Dendritic cell treated with granulocyte-macrophage colony-stimulating factor and Interleukin-4, amounts not matched to agents 40 ng/mL and 50 ng/mL, for 4 days (primary cell): ENCODE results near the gene MEG3.

Experiments
- H3K27ac Mint-ChIP-seq: one replicate; pipeline ENCODE4 v1.8.0; 2022; ENCODE audit warnings: mild to moderate bottlenecking, mixed read lengths
- H3K27me3 Mint-ChIP-seq: one replicate; pipeline ENCODE4 v1.8.0; 2022; ENCODE audit warnings: mild to moderate bottlenecking, mixed read lengths
- H3K36me3 Mint-ChIP-seq: one replicate; pipeline ENCODE4 v1.8.0; 2022; ENCODE audit warnings: low read depth, mixed read lengths
- H3K4me1 Mint-ChIP-seq: one replicate; pipeline ENCODE4 v1.8.0; 2022; ENCODE audit warnings: low read depth, mixed read lengths
- H3K4me3 Mint-ChIP-seq: one replicate; pipeline ENCODE4 v1.8.0; 2022; ENCODE audit warnings: mild to moderate bottlenecking, moderate library complexity, mixed read lengths
- H3K9me3 Mint-ChIP-seq: one replicate; pipeline ENCODE4 v1.8.0; 2022; ENCODE audit warnings: mixed read lengths
- intact Hi-C: fragments of 100-400 bp; cut with micrococcal nuclease; formaldehyde crosslinking; loops from one replicate; pipeline ENCODE4 v1.15.0; 2022

The MEG3 gene

GRCh38 chr14:100882991-100883788, 57.3 kb downstream of the MEG3 start:
- H3K36me3 Mint-ChIP-seq, result no peaks in the 10 kb centered on the region
- H3K4me1 Mint-ChIP-seq, result no peaks in the 10 kb centered on the region
- intact Hi-C loops, result no loop called here
- H3K27me3 Mint-ChIP-seq, result peaks cover 4% of the 10 kb centered on the region
- H3K9me3 Mint-ChIP-seq, result peaks cover 13% of the 10 kb centered on the region
- H3K4me3 Mint-ChIP-seq, result no peak overlapping the region
- H3K27ac Mint-ChIP-seq, result no peak overlapping the region

- no peak overlapping the region for H3K27ac Mint-ChIP-seq
- no peak overlapping the region for H3K4me3 Mint-ChIP-seq
- intact Hi-C loops, result no loop called here
- H3K27me3 Mint-ChIP-seq, result peaks cover 4% of the 10 kb centered on the region
- no peaks in the 10 kb centered on the region for H3K4me1 Mint-ChIP-seq
- H3K9me3 Mint-ChIP-seq, result peaks cover 13% of the 10 kb centered on the region
- no peaks in the 10 kb centered on the region for H3K36me3 Mint-ChIP-seq
These were observed 57.8 kb downstream of the MEG3 start for GRCh38 chr14:100883789-100884101.

GRCh38 chr14:100884456-100884855, 58.5 kb downstream of the MEG3 start:
- no peak overlapping the region for H3K27ac Mint-ChIP-seq
- intact Hi-C loops, result no loop called here
- H3K4me1 Mint-ChIP-seq, result no peaks in the 10 kb centered on the region

GRCh38 chr14:100885196-100885595, 59.3 kb downstream of the MEG3 start:
- intact Hi-C loops, result no loop called here
- Mint-ChIP-seq H3K9me3 (peaks cover 13% of the 10 kb centered on the region), H3K4me1 (no peaks in the 10 kb centered on the region), H3K27ac (no peak overlapping the region), H3K36me3 (no peaks in the 10 kb centered on the region), H3K27me3 (peaks cover 4% of the 10 kb centered on the region), H3K4me3 (no peak overlapping the region)

More at GRCh38 chr14:100884456-100884855, 58.5 kb downstream of the MEG3 start:
- H3K9me3 Mint-ChIP-seq, result peaks cover 13% of the 10 kb centered on the region
- no peak overlapping the region for H3K4me3 Mint-ChIP-seq
- H3K36me3 Mint-ChIP-seq, result no peaks in the 10 kb centered on the region
- H3K27me3 Mint-ChIP-seq, result peaks cover 4% of the 10 kb centered on the region

GRCh38 chr14:100885617-100886016, 59.7 kb downstream of the MEG3 start:
- Mint-ChIP-seq H3K9me3 (peaks cover 13% of the 10 kb centered on the region), H3K27me3 (peaks cover 4% of the 10 kb centered on the region), H3K36me3 (no peaks in the 10 kb centered on the region), H3K27ac (no peak overlapping the region), H3K4me3 (no peak overlapping the region), H3K4me1 (no peaks in the 10 kb centered on the region)
- intact Hi-C loops, result no loop called here

- no peaks in the 10 kb centered on the region for H3K36me3 Mint-ChIP-seq
- intact Hi-C loops, result no loop called here
- H3K27ac Mint-ChIP-seq, result no peak overlapping the region
- H3K4me3 Mint-ChIP-seq, result no peak overlapping the region
- H3K4me1 Mint-ChIP-seq, result no peaks in the 10 kb centered on the region
- H3K27me3 Mint-ChIP-seq, result peaks cover 4% of the 10 kb centered on the region
- no peaks in the 10 kb centered on the region for H3K9me3 Mint-ChIP-seq
These were observed 61.9 kb downstream of the MEG3 start for GRCh38 chr14:100887728-100888335.

- intact Hi-C loops, result no loop called here
- Mint-ChIP-seq H3K4me3 (no peak overlapping the region), H3K36me3 (no peaks in the 10 kb centered on the region), H3K27me3 (peaks cover 4% of the 10 kb centered on the region), H3K27ac (no peak overlapping the region), H3K4me1 (no peaks in the 10 kb centered on the region), H3K9me3 (no peaks in the 10 kb centered on the region)
These were observed 62.9 kb downstream of the MEG3 start for GRCh38 chr14:100888789-100889315.

- Mint-ChIP-seq H3K4me3 (no peak overlapping the region), H3K9me3 (no peaks in the 10 kb centered on the region), H3K27me3 (peaks cover 4% of the 10 kb centered on the region), H3K4me1 (no peaks in the 10 kb centered on the region), H3K27ac (no peak overlapping the region), H3K36me3 (no peaks in the 10 kb centered on the region)
- intact Hi-C loops, result no loop called here
These were observed 63.7 kb downstream of the MEG3 start for GRCh38 chr14:100889641-100890040.

GRCh38 chr14:100890061-100890850, 64.3 kb downstream of the MEG3 start:
- Mint-ChIP-seq H3K36me3 (no peaks in the 10 kb centered on the region), H3K4me3 (no peak overlapping the region), H3K9me3 (no peaks in the 10 kb centered on the region), H3K27ac (no peak overlapping the region), H3K27me3 (peaks cover 4% of the 10 kb centered on the region), H3K4me1 (no peaks in the 10 kb centered on the region)
- intact Hi-C loops, result no loop called here

- no peak overlapping the region for H3K27ac Mint-ChIP-seq
- H3K36me3 Mint-ChIP-seq, result no peaks in the 10 kb centered on the region
- no peaks in the 10 kb centered on the region for H3K9me3 Mint-ChIP-seq
- H3K27me3 Mint-ChIP-seq, result peaks cover 2% of the 10 kb centered on the region
- intact Hi-C loops, result no loop called here
- H3K4me3 Mint-ChIP-seq, result no peak overlapping the region
- H3K4me1 Mint-ChIP-seq, result no peaks in the 10 kb centered on the region
These were observed 65.1 kb downstream of the MEG3 start for GRCh38 chr14:100891051-100891450.

GRCh38 chr14:100891501-100892445, 65.9 kb downstream of the MEG3 start:
- intact Hi-C loops, result no loop called here
- H3K36me3 Mint-ChIP-seq, result no peaks in the 10 kb centered on the region
- H3K27ac Mint-ChIP-seq, result no peak overlapping the region
- no peak overlapping the region for H3K4me3 Mint-ChIP-seq
- peaks cover 4% of the 10 kb centered on the region for H3K27me3 Mint-ChIP-seq
- no peaks in the 10 kb centered on the region for H3K4me1 Mint-ChIP-seq
- no peaks in the 10 kb centered on the region for H3K9me3 Mint-ChIP-seq

GRCh38 chr14:100892496-100893227, 66.7 kb downstream of the MEG3 start:
- Mint-ChIP-seq H3K4me3 (no peak overlapping the region), H3K36me3 (no peaks in the 10 kb centered on the region), H3K27ac (no peak overlapping the region), H3K4me1 (no peaks in the 10 kb centered on the region), H3K9me3 (no peaks in the 10 kb centered on the region), H3K27me3 (peaks cover 6% of the 10 kb centered on the region)
- intact Hi-C loops, result no loop called here

- no peak overlapping the region for H3K27ac Mint-ChIP-seq
- no peak overlapping the region for H3K4me3 Mint-ChIP-seq
- intact Hi-C loops, result no loop called here
- peaks cover 4% of the 10 kb centered on the region for H3K27me3 Mint-ChIP-seq
- no peaks in the 10 kb centered on the region for H3K4me1 Mint-ChIP-seq
- H3K9me3 Mint-ChIP-seq, result no peaks in the 10 kb centered on the region
- H3K36me3 Mint-ChIP-seq, result no peaks in the 10 kb centered on the region
These were observed 67.3 kb downstream of the MEG3 start for GRCh38 chr14:100893228-100893601.
